Measurements from ENCODE around the gene HDAC9.
A peak's percentile ranks its signal among the peaks of the same experiment; 100 is the strongest.

The HDAC9 gene

DNA sequence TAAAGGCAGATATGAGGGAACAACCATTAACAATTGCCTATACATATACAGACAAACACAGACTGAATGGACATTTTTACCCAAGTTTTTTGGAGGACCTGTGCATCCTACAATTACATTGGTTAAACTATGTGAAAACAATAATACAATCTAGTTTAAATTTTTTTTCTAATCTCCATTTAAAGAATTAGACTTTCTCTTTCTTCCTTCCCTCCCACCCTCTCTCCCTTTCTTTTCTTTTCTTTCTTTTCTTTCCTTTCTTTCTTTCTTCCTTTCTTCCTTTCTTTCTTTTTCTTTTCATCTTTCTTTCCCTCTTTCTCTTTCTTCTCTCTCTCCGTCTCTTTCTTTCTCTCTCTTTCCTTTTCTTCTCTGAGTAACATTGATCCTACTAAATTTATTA, 183.7 kb downstream of the HDAC9 start:
- no peak for TF ChIP-seq JUND (IDR thresholded peaks at IDR 0.05; ENCODE audit: low read depth)
- DNase-seq (ENCODE audit: low read depth in 1 of 2, low spot score in 1 of 2) = no peak
- in situ Hi-C loops (cut with HindIII; ENCODE audit: low pct_unique_long_range_greater_than_20kb, low sequenced_read_pairs) = no loop called here

DNA sequence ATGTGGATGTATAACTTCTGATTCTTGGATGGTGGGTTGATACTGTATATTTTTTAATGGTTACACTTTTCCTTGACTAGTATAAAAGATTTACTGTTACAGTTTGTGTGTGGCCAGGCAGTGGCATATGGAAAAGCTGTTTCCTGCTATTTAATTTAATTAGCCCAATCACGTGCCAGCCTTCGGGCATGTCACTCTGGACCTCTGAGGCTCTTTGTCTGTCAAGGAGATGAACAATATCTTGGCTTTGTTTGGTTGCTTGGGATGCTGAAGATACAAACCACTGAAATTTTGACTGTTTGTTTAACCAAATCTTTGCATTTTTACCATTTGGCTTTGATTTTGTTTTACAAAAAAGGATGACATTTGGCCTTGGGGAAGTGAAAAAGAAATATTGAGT, 185.0 kb downstream of the HDAC9 start:
- in situ Hi-C loops (cut with HindIII; ENCODE audit: low pct_unique_long_range_greater_than_20kb, low sequenced_read_pairs) = no loop called here
- no peak for TF ChIP-seq JUND (IDR thresholded peaks at IDR 0.05; ENCODE audit: low read depth)

DNA sequence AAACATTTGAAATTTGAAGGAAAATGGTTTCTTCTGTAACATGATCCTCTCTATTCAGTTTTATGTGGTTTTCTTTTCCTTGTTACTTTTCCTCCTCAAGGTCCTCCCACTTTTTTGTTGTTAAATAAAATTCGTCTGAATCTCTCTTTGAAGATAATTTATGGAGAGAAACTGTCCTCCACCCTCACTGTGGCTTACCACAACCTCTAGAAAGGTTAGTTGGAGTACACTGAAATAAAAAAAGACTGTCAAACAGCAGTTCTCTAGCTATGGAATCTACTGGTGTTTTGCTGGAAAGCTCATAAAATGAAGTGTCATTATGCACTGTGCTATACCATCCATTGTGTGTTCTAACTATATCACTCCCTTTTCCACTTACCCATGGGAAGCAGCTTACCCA, 189.4 kb downstream of the HDAC9 start:
- in situ Hi-C loops (cut with HindIII; ENCODE audit: low pct_unique_long_range_greater_than_20kb, low sequenced_read_pairs) = no loop called here
- no peak for TF ChIP-seq JUND (IDR thresholded peaks at IDR 0.05; ENCODE audit: low read depth)
- DNase-seq (ENCODE audit: low read depth in 1 of 2, low spot score in 1 of 2) = no peak

More for the DNA sequence above, 185.0 kb downstream of the HDAC9 start:
- no peak for DNase-seq (ENCODE audit: low read depth in 1 of 2, low spot score in 1 of 2)

DNA sequence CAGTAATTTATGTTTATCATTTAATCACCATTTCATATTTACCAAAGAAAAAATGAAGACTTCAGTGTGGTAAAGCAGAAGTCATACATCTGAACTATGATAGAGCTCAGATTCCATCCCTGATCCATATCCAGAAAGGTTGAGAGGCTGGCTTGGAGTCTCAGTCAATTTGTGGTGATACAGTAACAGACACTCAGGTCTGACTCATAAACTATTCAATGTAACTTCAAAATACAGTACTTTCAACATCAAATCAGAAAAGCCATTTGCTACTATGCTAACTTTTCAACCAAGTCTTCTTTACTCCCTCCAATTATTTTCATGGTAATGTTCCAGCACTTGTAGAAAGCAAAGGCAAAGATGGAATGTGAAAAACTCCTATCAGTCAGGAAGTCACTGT, 190.4 kb downstream of the HDAC9 start:
- in situ Hi-C loops (cut with HindIII; ENCODE audit: low pct_unique_long_range_greater_than_20kb, low sequenced_read_pairs) = no loop called here
- no peak for TF ChIP-seq JUND (IDR thresholded peaks at IDR 0.05; ENCODE audit: low read depth)
- DNase-seq (ENCODE audit: low read depth in 1 of 2, low spot score in 1 of 2) = no peak

DNA sequence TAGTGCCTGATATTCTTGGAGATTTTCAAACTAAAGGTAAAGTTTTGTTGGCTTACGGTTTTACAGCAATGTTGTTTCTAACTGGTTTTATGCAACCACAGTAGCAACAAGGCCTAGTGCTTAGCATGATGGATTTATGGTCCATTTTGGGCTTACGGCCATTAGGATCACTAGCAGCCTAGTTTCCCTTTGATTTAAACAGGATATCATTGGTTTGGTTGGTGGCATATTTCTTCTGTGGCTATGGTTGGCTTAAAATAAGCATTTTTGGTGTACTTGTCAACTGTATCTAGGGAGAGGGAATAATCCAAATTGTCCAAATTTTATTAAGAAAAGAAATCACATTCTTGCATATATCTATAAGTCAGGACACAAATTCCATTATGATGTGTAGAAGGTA, 194.0 kb downstream of the HDAC9 start:
- no peak for DNase-seq (ENCODE audit: low read depth in 1 of 2, low spot score in 1 of 2)
- in situ Hi-C loops (cut with HindIII; ENCODE audit: low pct_unique_long_range_greater_than_20kb, low sequenced_read_pairs) = no loop called here
- TF ChIP-seq JUND (IDR thresholded peaks at IDR 0.05; ENCODE audit: low read depth) = no peak

DNA sequence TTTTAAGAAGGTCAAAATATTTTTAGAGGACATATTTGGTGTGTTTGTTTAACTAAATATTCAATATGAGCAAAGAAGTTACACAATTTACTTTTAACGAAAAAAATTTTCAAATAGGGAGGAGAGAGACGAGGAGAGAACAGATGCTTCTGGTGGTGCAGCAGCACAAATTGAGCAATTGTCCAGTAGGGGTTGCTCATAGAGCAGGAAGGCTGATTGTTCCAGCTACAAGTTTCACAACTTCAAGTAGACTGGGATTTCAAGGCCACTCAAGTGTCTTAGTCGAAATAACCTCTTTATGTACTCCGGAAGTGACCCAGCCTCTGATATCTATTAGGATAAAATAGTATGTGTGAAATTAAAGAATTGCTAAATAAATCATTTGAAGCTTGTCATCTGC, 197.9 kb downstream of the HDAC9 start:
- in situ Hi-C loops (cut with HindIII; ENCODE audit: low pct_unique_long_range_greater_than_20kb, low sequenced_read_pairs) = no loop called here
- peak; percentile 31 to 78 for DNase-seq (ENCODE audit: low read depth in 1 of 2, low spot score in 1 of 2)
- TF ChIP-seq JUND (IDR thresholded peaks at IDR 0.05; ENCODE audit: low read depth) = no peak

DNA sequence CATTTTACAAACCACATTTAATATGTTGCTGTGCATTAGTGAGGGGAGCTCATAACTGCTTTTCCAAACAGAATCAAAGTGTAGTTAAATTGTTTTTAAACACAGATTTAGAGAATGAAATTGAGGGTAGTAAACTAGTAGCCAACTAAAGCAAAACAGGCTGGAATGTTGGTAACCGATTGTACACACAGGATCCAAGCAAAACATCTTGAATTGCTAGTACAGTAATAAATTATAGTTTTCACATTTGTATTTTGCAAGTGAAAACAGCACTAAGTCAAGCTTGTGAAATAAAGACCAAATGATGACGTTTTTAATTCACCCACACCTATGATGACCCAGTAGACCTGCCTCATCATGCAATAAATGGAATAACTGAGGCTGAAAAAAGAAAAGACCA, 198.3 kb downstream of the HDAC9 start:
- no peak for DNase-seq (ENCODE audit: low read depth in 1 of 2, low spot score in 1 of 2)
- no peak for TF ChIP-seq JUND (IDR thresholded peaks at IDR 0.05; ENCODE audit: low read depth)
- in situ Hi-C loops (cut with HindIII; ENCODE audit: low pct_unique_long_range_greater_than_20kb, low sequenced_read_pairs) = no loop called here

DNA sequence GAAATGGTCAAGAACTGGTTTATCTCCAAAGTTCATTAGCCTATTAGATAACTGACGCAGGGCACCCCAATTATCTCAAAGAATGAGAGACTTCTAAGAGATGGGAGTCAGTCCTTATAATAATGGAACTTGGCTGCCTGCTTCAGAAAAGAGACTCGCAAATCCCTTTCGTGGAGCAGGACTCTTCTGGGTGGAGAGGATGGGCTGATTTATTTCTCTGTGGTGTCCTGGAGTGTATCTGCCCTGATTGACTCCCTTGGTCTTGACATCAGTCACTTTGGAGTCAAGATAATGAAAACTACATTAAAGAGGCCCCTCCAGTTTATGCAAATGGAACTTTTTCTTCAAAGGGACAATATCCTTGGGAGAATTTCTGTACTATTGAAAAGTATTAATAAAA, 198.9 kb downstream of the HDAC9 start:
- in situ Hi-C loops (cut with HindIII; ENCODE audit: low pct_unique_long_range_greater_than_20kb, low sequenced_read_pairs) = no loop called here
- no peak for DNase-seq (ENCODE audit: low read depth in 1 of 2, low spot score in 1 of 2)
- TF ChIP-seq JUND (IDR thresholded peaks at IDR 0.05; ENCODE audit: low read depth) = no peak

DNA sequence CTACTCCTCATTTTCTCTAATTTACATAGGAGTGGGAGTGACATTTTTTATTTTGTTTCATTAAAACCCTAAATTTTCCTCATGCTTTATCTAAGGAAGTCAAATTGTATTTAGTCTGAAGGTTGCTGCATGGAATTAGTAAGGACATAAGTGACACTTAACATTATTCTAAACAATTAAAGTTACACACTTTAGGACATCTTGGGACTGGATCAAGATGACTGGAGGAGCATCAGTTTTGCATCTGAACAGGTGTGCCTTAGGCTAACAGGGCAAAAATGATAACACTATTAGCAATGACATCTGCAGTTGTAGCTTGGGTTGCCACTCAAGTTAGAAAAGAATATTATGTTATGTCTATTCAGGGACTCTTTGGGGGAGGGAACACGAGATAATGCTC, 199.4 kb downstream of the HDAC9 start:
- DNase-seq (ENCODE audit: low read depth in 1 of 2, low spot score in 1 of 2) = no peak
- in situ Hi-C loops (cut with HindIII; ENCODE audit: low pct_unique_long_range_greater_than_20kb, low sequenced_read_pairs) = no loop called here
- no peak for TF ChIP-seq JUND (IDR thresholded peaks at IDR 0.05; ENCODE audit: low read depth)

DNA sequence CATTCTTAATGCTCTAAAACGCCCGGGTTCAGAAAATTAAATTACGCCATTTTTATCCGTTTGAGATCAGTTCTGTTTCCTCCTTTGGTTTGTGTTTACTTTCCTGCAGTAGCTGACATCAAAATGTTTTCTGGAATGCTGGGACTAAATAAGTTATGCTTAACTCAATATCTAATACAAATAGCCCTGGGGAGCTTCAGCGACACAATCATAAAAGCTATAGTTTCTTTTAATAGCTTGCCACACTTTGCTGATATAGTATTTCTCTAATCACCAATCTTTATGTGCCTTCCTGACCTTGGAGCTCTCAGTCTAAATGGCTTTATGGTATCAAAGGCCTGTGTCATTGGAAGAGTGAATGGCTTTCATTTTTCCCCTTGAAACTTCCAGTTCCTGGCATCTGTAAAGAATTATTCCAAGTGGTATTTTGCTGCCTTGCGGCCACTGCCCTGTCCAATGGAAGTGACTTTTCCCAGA, 202.7 kb downstream of the HDAC9 start:
- in situ Hi-C loops (cut with HindIII; ENCODE audit: low pct_unique_long_range_greater_than_20kb, low sequenced_read_pairs) = no loop called here
- TF ChIP-seq JUND (IDR thresholded peaks at IDR 0.05; ENCODE audit: low read depth) = no peak
- peak in 1 of 2 experiments; percentile 13 for DNase-seq (ENCODE audit: low read depth in 1 of 2, low spot score in 1 of 2)

DNA sequence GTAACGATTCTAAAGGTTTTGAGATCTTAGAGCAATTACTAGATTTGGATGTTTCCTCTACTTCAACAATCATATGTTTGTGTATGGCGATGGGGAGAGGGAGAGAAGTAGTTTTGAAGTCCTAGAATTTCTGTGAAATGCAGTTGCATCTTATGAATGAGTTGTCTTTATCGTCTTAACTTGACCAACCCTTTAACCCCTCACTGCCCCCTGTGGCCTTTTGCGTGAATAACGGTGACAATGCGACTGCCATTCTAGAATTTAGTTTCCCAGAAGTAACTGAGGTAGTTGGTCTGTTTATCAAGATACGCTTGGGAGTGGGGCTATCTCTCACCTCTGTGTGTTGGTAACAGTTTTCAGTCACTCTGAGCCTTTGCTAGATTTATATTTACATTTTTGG, 204.6 kb downstream of the HDAC9 start:
- no peak for DNase-seq (ENCODE audit: low read depth in 1 of 2, low spot score in 1 of 2)
- no peak for TF ChIP-seq JUND (IDR thresholded peaks at IDR 0.05; ENCODE audit: low read depth)
- in situ Hi-C loops (cut with HindIII; ENCODE audit: low pct_unique_long_range_greater_than_20kb, low sequenced_read_pairs) = no loop called here

DNA sequence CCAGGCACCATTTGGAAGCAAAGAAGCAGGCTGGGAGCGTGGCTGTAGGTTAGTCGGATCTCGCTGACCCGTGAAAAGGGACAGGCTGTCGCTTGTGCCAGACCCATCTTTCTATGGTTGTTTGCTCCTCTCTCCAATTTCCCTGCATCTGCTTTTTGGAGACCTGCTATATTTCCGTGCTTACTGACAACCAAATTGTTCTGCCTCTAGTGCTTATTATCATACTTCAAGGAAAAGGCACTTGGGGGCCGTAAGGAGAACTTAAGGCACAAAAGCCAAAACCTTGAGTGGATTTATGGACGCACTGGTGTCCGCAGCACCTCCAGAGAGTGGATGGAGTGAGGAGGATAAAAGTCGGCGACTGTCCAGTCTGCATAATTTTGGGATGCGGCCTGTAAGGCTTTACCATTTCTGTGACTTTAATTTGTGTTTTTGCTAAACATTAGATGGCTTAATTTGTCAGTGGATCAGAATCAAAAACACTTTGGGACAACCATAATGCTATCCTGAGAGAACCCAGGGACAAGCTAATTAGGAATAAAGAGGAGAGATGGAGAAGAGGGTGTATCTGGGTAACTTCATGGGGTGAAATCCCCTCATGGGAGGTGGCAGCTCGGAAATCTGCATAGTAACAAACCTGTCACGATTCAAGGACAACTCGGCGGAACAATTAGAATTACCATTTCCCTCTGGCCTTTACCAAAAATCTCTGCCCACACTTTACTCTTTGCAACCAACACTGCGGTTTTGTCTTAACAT, 206.7 kb downstream of the HDAC9 start:
- TF ChIP-seq JUND (IDR thresholded peaks at IDR 0.05; ENCODE audit: low read depth) = no peak
- in situ Hi-C loops (cut with HindIII; ENCODE audit: low pct_unique_long_range_greater_than_20kb, low sequenced_read_pairs) = no loop called here
- no peak for DNase-seq (ENCODE audit: low read depth in 1 of 2, low spot score in 1 of 2)

DNA sequence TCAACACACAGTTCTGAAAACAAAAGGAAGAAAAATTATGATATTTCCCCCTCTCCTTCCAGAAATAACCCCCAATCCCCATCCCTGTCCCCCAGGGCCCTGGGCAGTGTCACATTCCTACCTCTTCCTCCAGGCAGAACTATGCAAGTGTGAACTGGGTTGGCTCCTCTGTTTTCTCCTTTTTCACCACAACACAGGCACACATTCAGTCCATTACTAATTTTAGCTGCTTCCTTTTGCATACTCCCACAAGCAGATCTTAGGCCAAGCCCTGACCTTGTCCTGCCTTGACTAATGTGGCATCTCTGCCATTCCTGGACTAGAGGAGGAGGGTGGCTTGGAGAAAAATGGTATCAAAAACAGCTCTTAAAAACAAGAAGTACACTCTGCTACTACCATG, 208.1 kb downstream of the HDAC9 start:
- DNase-seq (ENCODE audit: low read depth in 1 of 2, low spot score in 1 of 2) = no peak
- TF ChIP-seq JUND (IDR thresholded peaks at IDR 0.05; ENCODE audit: low read depth) = no peak
- in situ Hi-C loops (cut with HindIII; ENCODE audit: low pct_unique_long_range_greater_than_20kb, low sequenced_read_pairs) = no loop called here

DNA sequence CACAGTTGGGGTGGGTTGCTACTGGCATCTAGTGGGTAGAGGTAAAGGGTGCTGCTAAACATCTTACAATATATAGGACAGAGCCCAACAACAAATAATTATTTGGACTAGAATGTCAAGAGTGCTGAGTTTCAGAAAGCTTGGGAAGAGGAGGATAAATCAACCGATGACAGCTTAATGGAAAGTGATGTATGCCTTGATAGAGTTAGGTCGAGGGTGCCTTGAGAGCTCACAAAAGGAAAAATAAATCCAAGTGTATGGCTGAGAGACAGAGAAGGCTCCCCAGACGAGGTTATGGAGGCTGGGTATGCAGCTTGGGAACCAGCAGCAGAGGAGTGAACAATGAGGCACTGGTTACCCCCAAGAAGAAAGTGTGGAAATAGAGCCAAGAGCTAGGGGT, 211.1 kb downstream of the HDAC9 start:
- in situ Hi-C loops (cut with HindIII; ENCODE audit: low pct_unique_long_range_greater_than_20kb, low sequenced_read_pairs) = no loop called here
- TF ChIP-seq JUND (IDR thresholded peaks at IDR 0.05; ENCODE audit: low read depth) = no peak
- DNase-seq (ENCODE audit: low read depth in 1 of 2, low spot score in 1 of 2) = no peak

Data from T47D (cell line).